GM21717 (cell line): Measurements from ENCODE around the gene MARCKS.
"Not testable (repeated sequence)": the region's sequence is repeated elsewhere in the genome, so short reads cannot be mapped to it uniquely, and the experiment has no call there.

Experiments
- ATAC-seq: cut with Tn5 transposase; IDR thresholded peaks from one replicate; pipeline ENCODE4 v1.9.1; 2021; ENCODE audit warnings: mild to moderate bottlenecking, moderate library complexity; ENCODE audit not compliant: unreplicated experiment

The MARCKS gene

DNA sequence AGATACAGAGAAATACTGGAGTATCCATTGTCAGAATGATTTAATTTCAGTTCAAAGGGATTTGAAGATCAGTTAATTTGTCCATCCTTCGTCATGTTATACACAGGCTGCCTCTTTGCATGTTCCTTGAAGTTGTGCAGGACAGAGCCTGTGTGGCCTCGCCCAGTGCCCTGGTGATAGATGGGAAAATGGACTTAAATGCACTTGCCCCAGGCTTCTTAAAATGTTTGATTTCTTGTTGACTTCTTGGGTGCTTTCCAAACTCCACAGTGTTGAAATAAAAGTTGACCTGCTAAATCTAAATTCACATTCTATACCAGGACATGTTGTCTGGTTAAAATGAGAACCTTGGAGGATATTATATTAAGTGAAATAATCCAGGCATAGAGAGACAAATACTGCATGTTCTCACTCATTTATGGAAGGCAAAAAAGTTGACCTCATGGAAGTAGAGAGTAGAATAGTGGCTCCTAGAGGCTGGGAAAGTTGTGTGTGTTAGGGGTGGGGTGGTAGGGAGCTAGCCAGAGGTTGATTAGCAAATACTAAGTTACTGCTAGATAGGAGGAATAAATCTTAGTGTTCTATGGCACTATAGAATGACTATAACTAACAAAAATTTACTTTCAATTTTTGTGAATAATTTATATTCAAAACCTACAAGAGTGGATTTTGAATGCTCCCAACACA lies 25.3 kb downstream of the MARCKS start:
- no peak for ATAC-seq

DNA sequence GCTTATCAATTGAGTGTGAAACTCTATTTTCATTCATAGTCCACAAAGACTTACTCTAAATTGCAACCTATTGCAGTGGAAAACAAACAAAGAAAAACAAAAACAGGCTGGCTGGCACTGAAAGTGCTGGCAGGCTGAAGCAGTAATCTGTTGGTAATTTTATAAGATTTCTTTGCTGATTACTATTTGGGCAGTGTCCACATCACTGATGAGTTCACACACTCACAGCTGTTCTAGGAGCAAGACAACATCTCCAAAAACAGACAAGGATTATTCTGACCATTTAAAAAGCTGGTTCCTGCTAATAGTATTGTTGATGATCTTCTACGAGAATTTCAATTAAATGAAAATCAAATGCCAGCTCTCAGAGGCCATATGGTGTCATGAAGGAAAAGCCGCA lies 26.9 kb downstream of the MARCKS start:
- ATAC-seq = no peak

GRCh38 chr6:113886512-113886911 lies 29.4 kb downstream of the MARCKS start:
- no peak for ATAC-seq

DNA sequence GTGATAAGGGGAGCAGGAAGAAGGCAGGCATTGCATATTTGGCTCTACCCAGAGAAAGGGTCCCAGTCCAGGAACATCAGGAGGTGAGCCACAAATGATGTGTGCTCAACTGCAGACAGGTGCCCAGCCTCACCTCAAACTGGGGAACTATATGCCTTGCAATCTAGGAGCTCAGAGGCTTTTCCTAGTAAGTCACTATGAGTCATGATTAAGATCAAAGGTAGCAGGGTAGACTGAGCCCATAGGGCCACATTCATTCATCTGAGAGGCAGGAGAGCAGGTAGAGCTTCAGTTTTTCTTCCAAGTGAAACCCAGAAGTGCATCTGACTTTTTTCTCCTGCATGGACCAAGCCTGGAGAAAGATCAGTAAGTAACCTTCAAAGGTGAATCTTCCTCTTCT lies 31.3 kb downstream of the MARCKS start:
- no peak for ATAC-seq

DNA sequence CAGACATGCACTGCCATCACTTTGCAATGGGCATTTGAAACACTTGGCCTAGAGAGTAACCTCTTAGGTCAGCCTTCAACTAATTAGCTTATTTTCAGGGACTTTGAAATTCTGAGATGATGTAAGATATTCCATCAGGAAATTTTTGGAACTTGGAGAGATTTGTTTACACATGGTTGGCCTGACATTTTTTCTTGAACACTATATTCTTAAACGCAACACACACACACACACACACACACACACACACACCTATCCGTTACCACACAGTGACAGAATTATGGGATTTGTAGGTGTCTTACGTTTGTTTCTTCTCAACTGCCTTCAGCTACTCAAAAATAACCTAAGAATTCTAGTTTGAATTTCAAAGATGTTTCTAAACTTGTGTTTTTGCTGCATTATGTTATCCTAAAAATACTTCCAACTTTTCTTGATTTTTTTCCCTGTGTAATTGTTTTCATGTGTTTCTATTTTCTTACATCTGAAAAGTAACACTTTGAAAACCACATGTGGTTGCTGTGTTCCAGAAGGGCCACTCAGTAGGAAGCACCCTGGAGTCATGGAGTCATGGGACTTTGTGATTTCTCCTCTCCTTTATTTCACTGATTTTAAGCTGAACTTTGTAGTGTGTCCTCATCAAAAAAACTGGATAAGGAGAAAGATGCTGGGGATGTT lies 31.9 kb downstream of the MARCKS start:
- no peak for ATAC-seq

DNA sequence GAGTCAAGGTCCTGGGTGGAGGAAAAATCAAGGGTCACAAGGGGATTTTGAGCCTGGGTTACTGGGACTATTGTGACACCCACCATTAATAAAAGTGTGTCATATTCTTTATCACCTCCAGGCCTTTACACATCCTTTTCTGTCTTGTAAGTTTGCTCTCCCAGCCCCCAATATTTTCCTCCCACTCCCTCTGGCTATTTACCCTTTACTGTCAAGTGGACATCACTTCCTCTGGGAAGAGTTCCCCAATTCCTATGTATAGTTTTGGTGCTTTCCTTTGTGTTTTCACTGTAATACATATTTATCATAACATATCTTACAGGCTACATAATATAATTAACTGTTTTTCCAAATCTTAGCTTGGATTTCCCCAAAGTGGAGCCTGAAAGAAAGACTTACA lies 36.3 kb downstream of the MARCKS start:
- ATAC-seq = no peak

GRCh38 chr6:113893866-113894265 lies 36.7 kb downstream of the MARCKS start:
- no peak for ATAC-seq

DNA sequence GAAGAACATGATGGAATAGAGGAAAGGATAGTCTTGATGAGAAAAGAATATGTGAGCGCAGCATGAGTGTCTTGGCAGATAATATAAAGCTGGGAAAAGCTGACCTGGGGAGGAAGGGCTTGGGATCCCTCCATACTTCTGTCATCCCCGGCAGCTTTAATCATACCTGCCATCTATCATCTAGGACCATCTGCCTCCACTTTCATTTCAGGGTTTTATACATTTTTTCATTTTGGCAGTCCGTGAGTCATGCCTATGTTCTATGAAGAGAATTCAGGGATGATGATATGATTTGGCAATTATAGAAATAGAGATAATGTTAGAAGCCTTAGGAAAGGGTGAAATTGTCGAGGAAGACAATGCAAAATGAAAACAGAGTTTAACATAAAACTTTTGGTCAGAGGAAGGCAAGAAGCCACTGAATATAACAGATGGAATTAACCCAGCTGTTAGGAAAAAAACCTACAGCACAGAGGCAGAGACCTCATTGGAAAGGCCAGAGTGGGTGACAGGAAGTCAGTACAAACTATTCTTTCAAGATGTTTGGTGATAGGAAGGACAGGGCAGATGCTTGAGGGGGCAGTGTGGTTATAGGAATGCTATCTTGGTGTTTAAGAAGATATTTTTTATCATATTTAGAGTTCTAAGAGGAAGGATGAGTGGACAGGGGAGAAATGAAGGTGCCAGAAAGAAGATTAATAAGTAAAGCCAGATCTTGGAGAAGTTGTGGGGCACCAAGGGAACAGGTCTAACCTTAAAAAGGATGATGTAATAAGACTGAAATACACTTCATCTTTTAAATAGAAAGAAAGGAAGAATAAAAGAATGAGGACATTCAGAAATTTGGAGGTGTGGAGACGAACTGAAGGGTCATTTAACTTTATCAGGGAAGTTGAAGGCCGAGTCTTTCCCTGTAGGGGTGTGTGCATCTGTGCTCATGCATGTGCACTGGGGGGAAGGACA lies 37.8 kb downstream of the MARCKS start:
- no peak for ATAC-seq

DNA sequence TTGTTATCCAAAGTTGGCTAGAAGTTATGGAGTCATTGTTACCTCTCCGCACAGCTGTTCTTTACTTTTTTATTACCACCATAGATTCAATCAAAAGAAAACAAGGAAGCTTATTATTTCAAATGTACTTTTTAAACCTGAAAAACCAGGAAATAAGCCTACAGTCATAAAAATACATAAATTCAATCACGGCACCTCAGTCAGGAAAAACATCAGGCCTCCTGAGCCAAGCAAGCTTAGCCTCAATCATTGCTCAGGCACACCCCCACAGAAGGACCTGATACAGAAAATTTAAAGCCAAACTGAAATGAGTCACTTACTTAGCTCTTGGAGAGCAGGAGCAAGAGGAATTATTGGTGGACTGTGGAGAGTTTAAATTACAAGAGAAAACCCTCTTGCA lies 44.3 kb downstream of the MARCKS start:
- no peak for ATAC-seq

DNA sequence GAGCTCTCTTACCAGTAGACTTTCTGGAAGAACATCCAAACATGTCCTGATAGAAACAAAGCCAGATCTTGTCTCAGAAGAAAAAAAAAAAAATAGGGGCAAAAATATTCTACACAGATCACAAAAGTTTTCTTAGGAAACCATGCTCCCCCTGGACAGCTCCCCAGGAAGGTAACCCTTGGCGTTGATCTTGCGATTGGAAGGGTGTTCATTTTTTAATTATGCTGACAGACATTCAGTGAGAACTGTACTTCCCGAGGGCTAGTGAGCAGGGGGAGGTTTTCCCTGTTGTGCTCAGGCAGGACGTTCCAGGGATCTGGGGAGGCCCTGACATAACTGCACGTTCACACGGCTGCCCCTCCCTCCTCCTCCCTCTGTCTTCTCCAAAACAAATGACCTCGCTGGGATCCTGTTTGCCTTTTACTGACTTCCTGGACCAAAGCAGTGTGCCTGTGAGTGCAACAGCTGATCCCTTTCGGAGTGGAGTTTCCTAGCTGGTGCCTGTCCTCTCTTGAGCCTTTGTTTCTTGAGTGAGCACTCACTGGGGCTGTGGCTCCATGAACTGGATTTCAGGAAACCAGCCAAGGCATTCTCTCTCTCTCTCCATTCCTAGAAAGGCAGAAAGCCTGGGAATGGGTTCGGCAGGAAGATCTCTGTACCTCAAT lies 46.7 kb downstream of the MARCKS start:
- ATAC-seq = no peak

DNA sequence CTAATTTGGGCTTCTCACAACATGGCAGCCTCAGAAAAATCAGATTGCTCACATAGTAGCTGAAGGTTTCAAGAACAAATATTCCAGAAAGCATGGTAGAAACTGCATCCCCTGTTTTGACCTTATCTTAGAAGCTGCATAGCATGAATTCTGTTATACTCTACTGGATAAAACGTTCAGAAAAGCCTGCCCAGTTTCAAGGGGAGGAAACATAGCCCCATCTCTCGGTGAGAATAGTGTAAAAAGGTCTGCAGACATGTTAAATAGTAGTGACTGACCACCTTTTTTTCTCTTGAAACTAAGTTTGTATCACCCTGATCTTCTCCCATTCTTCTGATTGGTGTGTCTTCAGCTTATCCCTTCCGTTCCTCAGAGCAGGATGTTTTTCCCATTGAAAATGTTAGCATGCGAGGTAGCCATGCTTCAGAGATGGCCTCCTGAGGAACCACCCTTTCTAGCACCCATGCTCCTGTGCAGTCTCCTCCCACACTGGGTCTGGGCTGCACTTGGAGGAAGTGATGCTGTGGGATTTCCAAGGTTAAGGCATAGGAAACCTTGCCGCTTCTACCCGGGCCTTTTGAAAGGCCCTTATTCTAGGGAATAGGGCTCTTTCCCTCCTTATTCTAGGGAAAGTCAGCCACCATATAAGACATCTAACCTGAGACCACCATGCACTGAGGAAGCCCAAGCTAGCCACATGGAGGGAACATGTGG lies 50.1 kb downstream of the MARCKS start:
- ATAC-seq = no peak

DNA sequence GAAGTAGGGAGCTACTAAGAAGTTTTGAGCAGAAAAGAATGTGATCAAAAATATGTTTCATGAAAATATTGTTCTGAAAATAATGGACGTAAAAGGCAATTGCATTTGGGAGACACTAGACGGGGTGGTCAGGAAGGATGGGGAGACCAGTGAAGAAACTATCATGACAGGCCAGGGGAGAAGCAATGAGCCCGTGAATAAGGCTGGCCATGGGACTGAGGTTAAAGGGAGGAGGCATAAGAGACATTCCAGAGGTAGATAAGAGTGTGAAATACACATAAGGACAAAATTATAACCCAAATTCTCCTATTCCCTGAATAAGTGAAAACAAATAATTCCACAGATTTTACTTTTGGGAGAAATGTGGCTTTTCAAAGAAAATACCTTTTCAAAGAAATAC lies 51.7 kb downstream of the MARCKS start:
- ATAC-seq = no peak

DNA sequence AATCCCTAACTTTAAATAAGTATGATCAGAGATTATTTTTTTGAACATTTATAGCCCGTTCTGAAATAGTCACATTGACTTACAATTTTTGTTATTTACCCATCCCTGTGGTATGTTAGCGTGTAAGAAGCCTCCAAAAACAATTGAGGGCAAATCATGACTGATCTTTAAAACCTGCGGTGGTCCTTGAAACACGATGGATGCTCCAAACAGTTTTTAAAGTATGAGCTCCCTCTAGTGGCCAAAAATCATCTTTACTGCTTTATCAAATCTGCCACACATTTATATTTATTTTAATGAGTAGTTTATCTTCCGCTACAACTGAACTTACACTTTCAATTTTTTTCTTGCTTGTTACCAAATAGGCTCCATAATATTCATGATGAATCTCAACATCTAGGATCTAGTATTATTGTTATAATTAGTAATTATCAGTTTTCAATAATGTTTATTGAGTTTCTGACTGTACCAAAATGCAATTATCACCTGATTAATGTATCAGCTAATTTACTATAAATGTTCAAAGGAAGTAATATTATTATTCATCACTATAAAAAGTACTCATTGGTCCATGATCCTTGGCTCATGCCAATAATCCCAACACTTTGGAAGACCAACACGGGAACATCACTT lies 52.2 kb downstream of the MARCKS start:
- no peak for ATAC-seq

GRCh38 chr6:113910285-113910684 lies 53.1 kb downstream of the MARCKS start:
- ATAC-seq = not testable (repeated sequence)
